GM12878 (cell line): ENCODE data around the gene PDZD8. TPM values are rescaled to one million over a fixed set of nuclear protein-coding genes. Genes with fewer than 3 reads are reported as not detected.

ENCODE experiments used
- CEBPZ ChIP-seq: fragments of 150-350 bp; IDR thresholded peaks from 2 replicates; pipeline ENCODE4 v1.6.1; 2016; ENCODE audit warnings: low read depth, low read length
- HSF1 ChIP-seq: fragments of 150-350 bp; IDR thresholded peaks from 2 replicates; pipeline ENCODE4 v1.6.1; 2014; ENCODE audit warnings: mild to moderate bottlenecking, low read depth, low read length
- JUND ChIP-seq: IDR thresholded peaks from 2 replicates; pipeline ENCODE4 v1.6.1; 2012; ENCODE audit warnings: low read depth, mild to moderate bottlenecking, low read length, improper control_type of control experiment, moderate library complexity
- NR2C2 ChIP-seq: IDR thresholded peaks from 2 replicates; pipeline ENCODE4 v1.6.1; 2011; ENCODE audit warnings: borderline replicate concordance, low read depth; ENCODE audit not compliant: control insufficient read depth, insufficient read length
- ZBTB11 ChIP-seq: fragments of 450-650 bp; formaldehyde crosslinking; IDR thresholded peaks from 2 replicates; pipeline ENCODE4 v1.5.0; 2022; ENCODE audit warnings: mild to moderate bottlenecking, missing genetic modification characterization
- polyA plus RNA-seq, 11 experiments: library from polyadenylated mRNA; depleted of rRNA in 4 of 11; unstranded in 6 of 11; stranded (reverse) in 5 of 11; fragments of >200 nt; fragmentation: Nextera tagmentation in 4 of 11; fragmentation: Illumina TruSeq in 1 of 11; extraction: Ambion mirVana in 4 of 11; extraction: Trizol in 1 of 11; gene quantifications; 1 replicate in 1 of 11; 2 replicates in 10 of 11; pipeline versions ENCODE4 v1.2.1 to v1.2.3, GENCODE V29; 2011 to 2016; ENCODE audit warnings: inconsistent platforms in 2 of 11, missing spikeins in 2 of 11, low read depth in 1 of 11
- total RNA-seq, 4 experiments: library from RNA; depleted of rRNA in 3 of 4; stranded (reverse); fragments of >200 nt in 3 of 4; fragmentation: Illumina TruSeq in 1 of 4; extraction: Trizol in 1 of 4; gene quantifications; 2 replicates each; pipeline versions ENCODE4 v1.2.1 to v1.2.3, GENCODE V29; 2013 to 2021

PDZD8 gene
- total and polyA plus RNA-seq, 10 of the 15 experiments (the other 5 are each of a cell fraction or from before 2014, with no cell fraction given): 2.0 to 21.2 (median 6.7) TPM

GRCh38 chr10:117239721-117240620 lies 135.3 kb downstream of the PDZD8 start (continued):
- TF ChIP-seq ZBTB11 (CRISPR knock-in tag): no peak
- TF ChIP-seq HSF1: no peak
- TF ChIP-seq NR2C2: no peak
- no peak for TF ChIP-seq JUND
- no peak for TF ChIP-seq CEBPZ
